Neural cell (in vitro differentiated cells): ENCODE results near the gene TAAR2. TPM values are rescaled to one million over a fixed set of nuclear protein-coding genes. Genes with fewer than 3 reads are reported as not detected.
A peak's percentile ranks its signal among the peaks of the same experiment; 100 is the strongest.

Experiments used
- H2AFZ ChIP-seq: fragments of 200-600, 300-800 bp; sonication (generic), shearing (Covaris generic); 2 replicates; pipeline ENCODE4 v1.6.0; 2014; ENCODE audit warnings: low read depth, mild to moderate bottlenecking, antibody characterized with exemption, low read length, moderate library complexity
- H3F3A ChIP-seq: fragments of 200-600 bp; shearing (Covaris generic); 2 replicates; pipeline ENCODE4 v1.6.1; 2016; ENCODE audit warnings: mild to moderate bottlenecking, moderate library complexity, mixed read lengths, antibody characterized with exemption, low read length; ENCODE audit not compliant: insufficient read depth, poor library complexity, severe bottlenecking
- H3K27ac ChIP-seq: fragments of 200-600, 300-800 bp; sonication (generic), shearing (Covaris generic); 2 replicates; pipeline ENCODE4 v1.5.1; 2014; ENCODE audit warnings: mild to moderate bottlenecking, low read length, moderate library complexity
- H3K27me3 ChIP-seq: fragments of 300-800, 200-600 bp; sonication (generic), shearing (Covaris generic); 2 replicates; pipeline ENCODE4 v1.6.0; 2014; ENCODE audit warnings: mild to moderate bottlenecking, low read depth, low read length, moderate library complexity; ENCODE audit not compliant: insufficient read depth
- H3K36me3 ChIP-seq: fragments of 300-800, 200-600 bp; sonication (generic), shearing (Covaris generic); 2 replicates; pipeline ENCODE4 v1.5.1; 2014; ENCODE audit warnings: mild to moderate bottlenecking, antibody characterized with exemption, low read length, moderate library complexity; ENCODE audit not compliant: insufficient read depth
- H3K4me2 ChIP-seq: fragments of 300-800, 200-600 bp; sonication (generic), shearing (Covaris generic); 2 replicates; pipeline ENCODE4 v1.6.0; 2014; ENCODE audit warnings: mild to moderate bottlenecking, low read length
- H3K4me3 ChIP-seq: fragments of 300-800, 200-600 bp; sonication (generic), shearing (Covaris generic); 2 replicates; pipeline ENCODE4 v1.5.1; 2014; ENCODE audit warnings: mild to moderate bottlenecking, low read length, moderate library complexity
- H3K79me2 ChIP-seq: fragments of 200-600 bp; shearing (Covaris generic); replicated peaks from 2 replicates; pipeline ENCODE4 v1.6.0; 2014; ENCODE audit warnings: mild to moderate bottlenecking, low read length, moderate library complexity; ENCODE audit not compliant: insufficient read depth
- H3K9ac ChIP-seq: fragments of 300-800, 200-600 bp; sonication (generic), shearing (Covaris generic); 2 replicates; pipeline ENCODE4 v1.6.1; 2016; ENCODE audit warnings: mild to moderate bottlenecking, low read length, mixed read lengths
- H3K9me2 ChIP-seq: fragments of 200-600 bp; shearing (Covaris generic); 2 replicates; pipeline ENCODE4 v1.6.1; 2016; ENCODE audit warnings: mild to moderate bottlenecking, low read length, mixed read lengths; ENCODE audit not compliant: insufficient read depth
- H3K9me3 ChIP-seq: fragments of 200-600, 300-800 bp; sonication (generic), shearing (Covaris generic); 2 replicates; pipeline ENCODE4 v1.6.1; 2016; ENCODE audit warnings: mild to moderate bottlenecking, mixed run types, low read length, moderate library complexity, mixed read lengths
- H4K20me1 ChIP-seq: fragments of 200-600 bp; shearing (Covaris generic); 2 replicates; pipeline ENCODE4 v1.6.1; 2016; ENCODE audit warnings: mild to moderate bottlenecking, mixed run types; ENCODE audit not compliant: insufficient read depth
- CTCF ChIP-seq: fragments of 450-650 bp; IDR thresholded peaks from 2 replicates; pipeline ENCODE4 v1.5.1; 2014; ENCODE audit warnings: antibody characterized with exemption, mild to moderate bottlenecking, moderate library complexity; ENCODE audit not compliant: poor library complexity, severe bottlenecking
- EP300 ChIP-seq: fragments of 450-650 bp; conservative IDR thresholded peaks from 2 replicates; pipeline ENCODE4 v1.6.1; 2014; ENCODE audit warnings: antibody characterized with exemption, mild to moderate bottlenecking, moderate library complexity; ENCODE audit not compliant: poor library complexity, severe bottlenecking
- EZH2 ChIP-seq: fragments of 200-600, 300-800 bp; shearing (Covaris generic), sonication (generic); IDR thresholded peaks from 2 replicates; pipeline ENCODE4 v1.6.1; 2014; ENCODE audit warnings: antibody characterized with exemption, low read length, borderline replicate concordance, mild to moderate bottlenecking; ENCODE audit not compliant: insufficient read depth, poor library complexity, severe bottlenecking
- MXI1 ChIP-seq: fragments of 450-650 bp; conservative IDR thresholded peaks from 2 replicates; pipeline ENCODE4 v1.6.1; 2014; ENCODE audit warnings: antibody characterized with exemption, mild to moderate bottlenecking; ENCODE audit not compliant: poor library complexity, severe bottlenecking
- POLR2AphosphoS5 ChIP-seq: IDR thresholded peaks from 2 replicates; pipeline ENCODE4 v1.6.1; 2012
- RAD21 ChIP-seq: fragments of 450-650 bp; conservative IDR thresholded peaks from 2 replicates; pipeline ENCODE4 v1.6.1; 2014; ENCODE audit warnings: antibody characterized with exemption, mild to moderate bottlenecking, moderate library complexity
- REST ChIP-seq: IDR thresholded peaks from 2 replicates; pipeline ENCODE4 v1.6.1; 2012; ENCODE audit warnings: borderline replicate concordance
- SMC3 ChIP-seq: fragments of 450-650 bp; conservative IDR thresholded peaks from 2 replicates; pipeline ENCODE4 v1.6.1; 2014; ENCODE audit warnings: antibody characterized with exemption, mild to moderate bottlenecking, moderate library complexity; ENCODE audit not compliant: poor library complexity
- TAF1 ChIP-seq: IDR thresholded peaks from 2 replicates; pipeline ENCODE4 v1.6.1; 2012; ENCODE audit warnings: low read depth
- polyA plus RNA-seq: library from polyadenylated mRNA; depleted of rRNA; stranded (reverse); fragments of >200 nt; gene quantifications from 2 replicates; pipeline ENCODE4 v1.2.3, GENCODE V29; 2014

TAAR2 gene
- polyA plus RNA-seq, 1 donor from 2014 or later: not detected

GRCh38 chr6:132671295-132671694 lies 47.2 kb upstream of the TAAR2 start:
- no peaks in the 10 kb centered on the region for H3K27me3 ChIP-seq
- no peaks in the 10 kb centered on the region for H4K20me1 ChIP-seq
- H3K36me3 ChIP-seq: no peaks in the 10 kb centered on the region
- no peaks in the 10 kb centered on the region for H3K79me2 ChIP-seq
- no peak overlapping the region for H3K4me2 ChIP-seq
- no peak overlapping the region for H3K4me3 ChIP-seq
- no peak overlapping the region for H2AFZ ChIP-seq
- no peak for TF ChIP-seq EP300
- no peak for TF ChIP-seq SMC3
- TF ChIP-seq CTCF: no peak
- no peak for TF ChIP-seq POLR2AphosphoS5
- TF ChIP-seq REST: no peak
- TF ChIP-seq EZH2: no peak
- TF ChIP-seq RAD21: no peak
- TF ChIP-seq MXI1: no peak
- TF ChIP-seq TAF1: no peak
- no peak overlapping the region for H3K9ac ChIP-seq
- H3F3A ChIP-seq: no peaks in the 10 kb centered on the region
- H3K9me2 ChIP-seq: no peaks in the 10 kb centered on the region
- H3K27ac ChIP-seq: no peak overlapping the region
- no peaks in the 10 kb centered on the region for H3K9me3 ChIP-seq

GRCh38 chr6:132669690-132670291 lies 45.7 kb upstream of the TAAR2 start:
- Histone ChIP-seq H3K9me3 (no peaks in the 10 kb centered on the region), H3K4me2 (no peak overlapping the region), H3K27me3 (no peaks in the 10 kb centered on the region), H3K9ac (no peak overlapping the region), H3K36me3 (no peaks in the 10 kb centered on the region), H3F3A (no peaks in the 10 kb centered on the region), H2AFZ (no peak overlapping the region), H3K9me2 (no peaks in the 10 kb centered on the region), H3K79me2 (no peaks in the 10 kb centered on the region), H3K4me3 (no peak overlapping the region), H3K27ac (no peak overlapping the region), H4K20me1 (no peaks in the 10 kb centered on the region)
- no peak for TF ChIP-seq EP300
- peak; percentile 64 for TF ChIP-seq CTCF
- TF ChIP-seq POLR2AphosphoS5: no peak
- TF ChIP-seq SMC3: peak; percentile 60
- no peak for TF ChIP-seq TAF1
- TF ChIP-seq MXI1: no peak
- TF ChIP-seq REST: no peak
- no peak for TF ChIP-seq EZH2
- peak; percentile 66 for TF ChIP-seq RAD21
